Right lobe of liver (tissue), 4 donors: Measurements from ENCODE around the gene MAMSTR.

Source experiments
- CTCF ChIP-seq, 4 donors: fragments of 200-600 bp in 3 of 4; fragments of 450-650 bp in 1 of 4; IDR thresholded peaks; one replicate each; pipeline versions ENCODE4 v1.5.1 to v1.8.0; 2016 to 2022; ENCODE audit warnings: antibody characterized with exemption in 4 of 4, mild to moderate bottlenecking in 2 of 4
- POLR2A ChIP-seq: fragments of 450-650 bp; IDR thresholded peaks from one replicate; pipeline ENCODE4 v1.6.1; 2017; ENCODE audit warnings: antibody characterized with exemption, mild to moderate bottlenecking
- donor health status: DM: no; HTN: no; CAD: no.
- donor health status: DM: no; HTN: no; CAD: no.
- donor health status: DM: no; HTN: yes; CAD: no.

- TF ChIP-seq CTCF (IDR thresholded peaks at IDR 0.05) (no peak), POLR2A (no peak)
Observed at GRCh38 chr19:48734625-48735024, 15.1 kb upstream of the MAMSTR start.
